Panc1 (cell line): Measurements from ENCODE around the gene GPC1. TPM values are rescaled to one million over a fixed set of nuclear protein-coding genes. Genes with fewer than 3 reads are reported as not detected.
A peak's percentile ranks its signal among the peaks of the same experiment; 100 is the strongest.
"Not testable (repeated sequence)": the region's sequence is repeated elsewhere in the genome, so short reads cannot be mapped to it uniquely, and the experiment has no call there.

Experiments
- ATAC-seq: fragments of 200-7000 bp; cut with Tn5 transposase; 2 replicates; pipeline ENCODE4 v1.9.1; 2020; ENCODE audit warnings: mild to moderate bottlenecking, moderate library complexity
- BruUV-seq: library from RNA; stranded (reverse); fragments of 400-500 nt; replicated peaks from 2 replicates; lab custom pipeline; 2021; lab: Mats Ljungman, UMichigan
- CTCF ChIA-PET: fragments of 300-600 bp; sonication (Branson Sonifier 250); formaldehyde crosslinking; loops from one replicate; lab custom pipeline; 2022; ENCODE audit warnings: antibody characterized with exemption; lab: Charles Lee
- POLR2A ChIA-PET: fragments of 300-600 bp; sonication (Branson Sonifier 250); formaldehyde crosslinking; loops from one replicate; lab custom pipeline; 2022; ENCODE audit warnings: antibody characterized with exemption; lab: Charles Lee
- DNase-seq: peaks from one replicate; pipeline ENCODE4 v3.0.0-alpha.2; 2010; ENCODE audit warnings: low read depth, low spot score
- H3K27ac ChIP-seq: 2 replicates; pipeline ENCODE4 v1.5.1; 2011; ENCODE audit warnings: mild to moderate bottlenecking, low read length, inconsistent platforms
- H3K27me3 ChIP-seq: fragments of 200-500 bp; sonication (Bioruptor generic); 2 replicates; pipeline ENCODE4 v1.6.0; 2014; ENCODE audit warnings: low read length, inconsistent platforms; ENCODE audit not compliant: control insufficient read depth, insufficient read depth
- H3K36me3 ChIP-seq: fragments of 200-500 bp; sonication (Bioruptor generic); 2 replicates; pipeline ENCODE4 v1.5.1; 2014; ENCODE audit warnings: inconsistent platforms, mild to moderate bottlenecking, low read length, moderate library complexity; ENCODE audit not compliant: control insufficient read depth, insufficient read depth
- H3K4me1 ChIP-seq: 2 replicates; pipeline ENCODE4 v1.5.1; 2011; ENCODE audit warnings: inconsistent platforms, mild to moderate bottlenecking, low read length, moderate library complexity; ENCODE audit not compliant: control insufficient read depth, insufficient read depth
- H3K4me3 ChIP-seq, 2 experiments: 2 replicates each; pipeline ENCODE4 v1.5.1; 2011 to 2012; ENCODE audit warnings: low read depth in 2 of 2, low read length in 2 of 2, mild to moderate bottlenecking in 2 of 2, inconsistent platforms in 1 of 2, moderate library complexity in 1 of 2
- H3K9me3 ChIP-seq: fragments of 200-500 bp; sonication (Bioruptor generic); 2 replicates; pipeline ENCODE4 v1.5.1; 2014; ENCODE audit warnings: low read depth, mild to moderate bottlenecking, inconsistent platforms, low read length, moderate library complexity; ENCODE audit not compliant: control insufficient read depth, insufficient read depth
- POLR2AphosphoS5 ChIP-seq: IDR thresholded peaks from 2 replicates; pipeline ENCODE4 v1.6.1; 2012; ENCODE audit warnings: mild to moderate bottlenecking, low read depth, low read length, moderate library complexity
- SIN3A ChIP-seq: IDR thresholded peaks from 2 replicates; pipeline ENCODE4 v1.6.1; 2012; ENCODE audit warnings: low read depth, mild to moderate bottlenecking, low read length, moderate library complexity, borderline replicate concordance; ENCODE audit not compliant: insufficient read depth
- TCF7L2 ChIP-seq: IDR thresholded peaks from 2 replicates; pipeline ENCODE4 v1.6.1; 2011; ENCODE audit warnings: mild to moderate bottlenecking, low read depth, low read length, inconsistent platforms
- in situ Hi-C: cut with HindIII; loops from 2 replicates; pipeline ENCODE4 v1.10.0; 2016; ENCODE audit warnings: low sequenced_read_pairs, low pct_unique_long_range_greater_than_20kb
- intact Hi-C: fragments of 100-400 bp; cut with micrococcal nuclease; formaldehyde crosslinking; loops from one replicate; pipeline ENCODE4 v1.10.0; 2022; ENCODE audit not compliant: unreplicated experiment
- total RNA-seq: library from RNA; stranded (reverse); gene quantifications from one replicate; pipeline ENCODE4 v1.2.1, GENCODE V29; 2021; ENCODE audit not compliant: unreplicated experiment
- TF ChIP-seq, protein P1 (sequence below): fragments of 450-650 bp; IDR thresholded peaks from 2 replicates; pipeline ENCODE4 v1.5.1; 2017; ENCODE audit warnings: mild to moderate bottlenecking
- TF ChIP-seq, protein P2 (sequence below), 2 experiments: IDR thresholded peaks; 2 replicates each; pipeline ENCODE4 v1.6.1; 2011 to 2012; ENCODE audit warnings: low read depth in 2 of 2, control low read depth in 1 of 2, low read length in 1 of 2, mild to moderate bottlenecking in 1 of 2, moderate library complexity in 1 of 2; ENCODE audit not compliant: insufficient read depth in 1 of 2

GPC1 gene
- total RNA-seq, 1 experiment from 2014 or later, result 88.7 TPM

DNA sequence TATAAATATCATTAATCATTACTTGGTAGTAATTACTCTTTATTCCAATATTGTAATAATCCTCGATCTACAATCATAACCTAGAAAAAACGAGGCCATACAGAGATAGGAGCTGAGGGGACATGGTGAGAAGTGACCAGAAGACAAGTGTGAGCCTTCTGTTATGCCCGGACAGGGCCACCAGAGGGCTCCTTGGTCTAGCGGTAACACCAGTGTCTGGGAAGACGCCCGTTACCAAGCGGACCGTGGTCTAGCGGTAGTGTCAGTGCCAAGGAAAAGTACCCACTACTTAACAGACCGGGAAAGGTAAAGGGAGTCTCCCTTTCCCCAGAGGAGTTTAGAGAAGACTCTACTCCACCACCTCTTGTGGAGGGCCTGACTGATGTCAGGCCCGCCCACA lies 59.5 kb downstream of the GPC1 start:
- intact Hi-C loops, H3K4me3 ChIP-seq, BruUV-seq, ATAC-seq, DNase-seq, H3K4me1 ChIP-seq, H3K27ac ChIP-seq, in situ Hi-C loops, H3K36me3 ChIP-seq, H3K27me3 ChIP-seq, POLR2A ChIA-PET: not testable (repeated sequence)
- TF ChIP-seq, protein P1, sequence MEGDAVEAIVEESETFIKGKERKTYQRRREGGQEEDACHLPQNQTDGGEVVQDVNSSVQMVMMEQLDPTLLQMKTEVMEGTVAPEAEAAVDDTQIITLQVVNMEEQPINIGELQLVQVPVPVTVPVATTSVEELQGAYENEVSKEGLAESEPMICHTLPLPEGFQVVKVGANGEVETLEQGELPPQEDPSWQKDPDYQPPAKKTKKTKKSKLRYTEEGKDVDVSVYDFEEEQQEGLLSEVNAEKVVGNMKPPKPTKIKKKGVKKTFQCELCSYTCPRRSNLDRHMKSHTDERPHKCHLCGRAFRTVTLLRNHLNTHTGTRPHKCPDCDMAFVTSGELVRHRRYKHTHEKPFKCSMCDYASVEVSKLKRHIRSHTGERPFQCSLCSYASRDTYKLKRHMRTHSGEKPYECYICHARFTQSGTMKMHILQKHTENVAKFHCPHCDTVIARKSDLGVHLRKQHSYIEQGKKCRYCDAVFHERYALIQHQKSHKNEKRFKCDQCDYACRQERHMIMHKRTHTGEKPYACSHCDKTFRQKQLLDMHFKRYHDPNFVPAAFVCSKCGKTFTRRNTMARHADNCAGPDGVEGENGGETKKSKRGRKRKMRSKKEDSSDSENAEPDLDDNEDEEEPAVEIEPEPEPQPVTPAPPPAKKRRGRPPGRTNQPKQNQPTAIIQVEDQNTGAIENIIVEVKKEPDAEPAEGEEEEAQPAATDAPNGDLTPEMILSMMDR, result peak; percentile 66
- peaks cover 11% of the 10 kb centered on the region; the same call in 1 of the 2 replicates for H3K9me3 ChIP-seq
- CTCF ChIA-PET, result interaction anchor here (0.6 kb wide), 1 partner anchor 22 kb away, joined by 4 read pairs; no protein-coding TSS in a partner anchor

DNA sequence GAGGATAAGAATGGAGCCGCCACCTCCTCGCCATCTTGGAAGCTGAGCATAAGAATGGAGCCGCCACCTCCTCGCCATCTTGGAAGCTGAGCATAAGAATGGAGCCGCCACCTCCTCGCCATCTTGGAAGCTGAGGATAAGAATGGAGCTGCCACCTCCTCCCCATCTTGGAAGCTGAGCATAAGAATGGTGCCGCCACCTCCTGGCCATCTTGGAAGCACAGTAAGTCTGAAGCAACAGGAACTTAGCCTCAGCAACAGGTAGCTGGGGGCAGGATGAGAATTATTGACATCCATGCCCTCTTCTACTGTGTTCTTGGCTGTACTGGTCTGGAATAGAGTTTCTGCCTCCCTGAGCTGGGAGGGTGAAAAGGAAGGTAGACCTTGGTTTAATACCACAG lies 61.6 kb downstream of the GPC1 start:
- not testable (repeated sequence) for H3K27me3 ChIP-seq, ATAC-seq

DNA sequence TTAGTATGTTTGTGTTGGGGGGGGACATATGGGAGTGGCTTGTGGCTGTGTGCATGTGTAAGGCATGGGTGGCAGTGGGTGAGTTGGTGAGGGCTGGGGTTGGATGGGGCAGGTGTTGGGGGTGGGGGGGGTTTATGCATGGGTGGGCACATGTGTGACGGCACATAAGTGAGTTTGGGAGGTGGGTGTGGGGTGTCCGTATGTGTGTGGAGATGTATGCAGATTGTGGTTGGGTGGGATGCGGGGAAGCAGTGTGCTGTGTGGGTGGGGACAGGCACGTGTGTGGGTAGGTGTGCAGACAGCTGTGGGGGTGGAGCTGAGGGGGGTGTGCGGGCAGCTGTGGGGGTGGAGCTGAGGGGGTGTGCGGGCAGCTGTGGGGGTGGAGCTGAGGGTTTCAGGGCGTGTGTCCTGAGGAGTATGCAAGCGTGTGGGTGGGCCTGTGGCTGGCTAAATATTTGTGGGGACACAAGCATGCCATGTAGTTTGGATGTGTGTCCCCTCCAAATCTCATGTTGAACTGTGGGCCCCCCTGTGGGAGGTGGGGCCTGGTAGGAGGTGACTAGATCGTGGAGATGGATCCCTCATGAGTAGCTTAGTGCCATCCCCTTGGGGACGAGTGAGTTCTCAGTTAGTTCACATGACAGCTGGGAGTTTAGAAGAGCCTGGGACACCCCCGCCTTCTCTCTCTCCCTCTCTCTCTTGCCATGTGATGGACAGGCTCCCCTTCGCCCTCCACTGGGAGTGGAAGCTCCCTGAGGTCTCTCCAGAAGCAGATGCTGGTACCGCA lies 62.9 kb downstream of the GPC1 start:
- ATAC-seq (no peak), DNase-seq (no peak)
- TF ChIP-seq POLR2AphosphoS5, result no peak
- Histone ChIP-seq H3K4me3 (no peak overlapping the region), H3K27me3 (no peaks in the 10 kb centered on the region), H3K9me3 (no peaks in the 10 kb centered on the region), H3K4me1 (no peaks in the 10 kb centered on the region), H3K36me3 (no peaks in the 10 kb centered on the region), H3K27ac (no peak overlapping the region)
- intact Hi-C loops, result no loop called here
- in situ Hi-C loops, result no loop called here
- ChIA-PET POLR2A (no interaction called here), CTCF (no interaction called here)
- no TSS peak for BruUV-seq

More for the DNA sequence above, 61.6 kb downstream of the GPC1 start:
- H3K4me3 ChIP-seq, CTCF ChIA-PET, H3K4me1 ChIP-seq, H3K27ac ChIP-seq, intact Hi-C loops, H3K9me3 ChIP-seq, H3K36me3 ChIP-seq, BruUV-seq, in situ Hi-C loops, POLR2A ChIA-PET: not testable (repeated sequence)
- DNase-seq, result peak; percentile 5

DNA sequence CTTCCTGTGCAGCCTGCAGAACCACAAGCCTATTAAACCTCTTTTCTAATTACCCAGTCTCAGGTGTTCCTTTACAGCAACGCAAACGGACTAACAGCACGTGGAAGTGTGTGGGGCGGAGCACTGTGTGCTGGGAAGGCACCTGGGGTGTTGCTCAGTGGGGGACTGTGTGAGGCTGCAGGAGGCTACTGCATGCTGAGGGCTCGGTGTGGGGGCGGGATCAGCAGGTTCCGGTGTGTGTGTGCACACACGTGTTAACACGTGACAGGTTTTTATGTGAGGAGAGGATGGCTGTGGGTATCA lies 63.4 kb downstream of the GPC1 start:
- TF ChIP-seq, protein P1, result no peak
- TF ChIP-seq, protein P2, sequence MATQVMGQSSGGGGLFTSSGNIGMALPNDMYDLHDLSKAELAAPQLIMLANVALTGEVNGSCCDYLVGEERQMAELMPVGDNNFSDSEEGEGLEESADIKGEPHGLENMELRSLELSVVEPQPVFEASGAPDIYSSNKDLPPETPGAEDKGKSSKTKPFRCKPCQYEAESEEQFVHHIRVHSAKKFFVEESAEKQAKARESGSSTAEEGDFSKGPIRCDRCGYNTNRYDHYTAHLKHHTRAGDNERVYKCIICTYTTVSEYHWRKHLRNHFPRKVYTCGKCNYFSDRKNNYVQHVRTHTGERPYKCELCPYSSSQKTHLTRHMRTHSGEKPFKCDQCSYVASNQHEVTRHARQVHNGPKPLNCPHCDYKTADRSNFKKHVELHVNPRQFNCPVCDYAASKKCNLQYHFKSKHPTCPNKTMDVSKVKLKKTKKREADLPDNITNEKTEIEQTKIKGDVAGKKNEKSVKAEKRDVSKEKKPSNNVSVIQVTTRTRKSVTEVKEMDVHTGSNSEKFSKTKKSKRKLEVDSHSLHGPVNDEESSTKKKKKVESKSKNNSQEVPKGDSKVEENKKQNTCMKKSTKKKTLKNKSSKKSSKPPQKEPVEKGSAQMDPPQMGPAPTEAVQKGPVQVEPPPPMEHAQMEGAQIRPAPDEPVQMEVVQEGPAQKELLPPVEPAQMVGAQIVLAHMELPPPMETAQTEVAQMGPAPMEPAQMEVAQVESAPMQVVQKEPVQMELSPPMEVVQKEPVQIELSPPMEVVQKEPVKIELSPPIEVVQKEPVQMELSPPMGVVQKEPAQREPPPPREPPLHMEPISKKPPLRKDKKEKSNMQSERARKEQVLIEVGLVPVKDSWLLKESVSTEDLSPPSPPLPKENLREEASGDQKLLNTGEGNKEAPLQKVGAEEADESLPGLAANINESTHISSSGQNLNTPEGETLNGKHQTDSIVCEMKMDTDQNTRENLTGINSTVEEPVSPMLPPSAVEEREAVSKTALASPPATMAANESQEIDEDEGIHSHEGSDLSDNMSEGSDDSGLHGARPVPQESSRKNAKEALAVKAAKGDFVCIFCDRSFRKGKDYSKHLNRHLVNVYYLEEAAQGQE (IDR thresholded peaks at IDR 0.05; ENCODE audit: insufficient read depth in 1 of 2, low read depth in 2 of 2, low read length in 1 of 2), result no peak
- no peak for TF ChIP-seq POLR2AphosphoS5
- no peak for TF ChIP-seq TCF7L2
- TF ChIP-seq SIN3A, result no peak
- BruUV-seq, result no TSS peak
- H3K4me1 ChIP-seq, result no peaks in the 10 kb centered on the region
- POLR2A ChIA-PET, result no interaction called here
- H3K9me3 ChIP-seq, result no peaks in the 10 kb centered on the region
- no peaks in the 10 kb centered on the region for H3K36me3 ChIP-seq
- in situ Hi-C loops (no loop called here), intact Hi-C loops (no loop called here)
- CTCF ChIA-PET, result no interaction called here
- ATAC-seq (no peak), DNase-seq (no peak)
- H3K27me3 ChIP-seq, result no peaks in the 10 kb centered on the region
- no peak overlapping the region for H3K4me3 ChIP-seq
- no peak overlapping the region for H3K27ac ChIP-seq
